Endothelial cell of umbilical vein (primary cell): ENCODE measurements around the gene SFT2D2. TPM values are rescaled to one million over a fixed set of nuclear protein-coding genes. Genes with fewer than 3 reads are reported as not detected.

ENCODE experiments used
- BruUV-seq: library from RNA; stranded (reverse); fragments of 400-500 nt; replicated peaks from 2 replicates; lab custom pipeline; 2021; lab: Mats Ljungman, UMichigan
- CTCF ChIA-PET: fragments of 300-600, 350-600 bp; sonication (Branson Sonifier 250); formaldehyde crosslinking; loops from one replicate; lab custom pipeline; 2021; ENCODE audit warnings: antibody characterized with exemption, inconsistent platforms; lab: Charles Lee
- POLR2A ChIA-PET: fragments of 300-600, 350-600 bp; sonication (Branson Sonifier 250); formaldehyde crosslinking; loops from one replicate; lab custom pipeline; 2021; ENCODE audit warnings: antibody characterized with exemption, inconsistent platforms; lab: Charles Lee
- DNase-seq: peaks from one replicate; pipeline ENCODE4 v3.0.0-alpha.2; 2011; ENCODE audit warnings: low read depth, low spot score
- FAIRE-seq: peaks from 2 replicates; lab custom pipeline; 2011; peaks lifted over from hg19 to GRCh38; lab: Jason Lieb, UNC
- H2AFZ ChIP-seq: 2 replicates; pipeline ENCODE4 v1.6.0; 2012; ENCODE audit warnings: low read depth, low read length, control low read depth, inconsistent platforms
- H3K27ac ChIP-seq: 2 replicates; pipeline ENCODE4 v1.5.1; 2011; ENCODE audit warnings: low read depth, mild to moderate bottlenecking, control low read depth, low read length, moderate library complexity; ENCODE audit not compliant: insufficient read depth
- H3K27me3 ChIP-seq, 2 experiments: 2 replicates each; pipeline versions ENCODE4 v1.6.0 to v1.6.1; 2011; ENCODE audit warnings: low read length in 2 of 2, mixed read lengths in 1 of 2; ENCODE audit not compliant: control insufficient read depth in 2 of 2, insufficient read depth in 2 of 2
- H3K36me3 ChIP-seq, 2 experiments: 2 replicates in 1 of 2; 3 replicates in 1 of 2; pipeline ENCODE4 v1.5.1; 2011; ENCODE audit warnings: low read length in 2 of 2, mild to moderate bottlenecking in 1 of 2, moderate library complexity in 1 of 2; ENCODE audit not compliant: control insufficient read depth in 2 of 2, insufficient read depth in 2 of 2; ENCODE audit errors: extremely low read depth in 1 of 2
- H3K4me1 ChIP-seq: 3 replicates; pipeline ENCODE4 v1.5.1; 2011; ENCODE audit warnings: mild to moderate bottlenecking, low read length; ENCODE audit not compliant: control insufficient read depth, insufficient read depth; ENCODE audit errors: extremely low read depth
- H3K4me2 ChIP-seq: 2 replicates; pipeline ENCODE4 v1.6.1; 2011; ENCODE audit warnings: low read length, control low read depth, mixed read lengths; ENCODE audit not compliant: insufficient read depth
- H3K4me3 ChIP-seq, 3 experiments: fragments of 200-600 bp in 1 of 3; sonication (generic), shearing (Covaris generic) in 1 of 3; replicated peaks in 1 of 3; 2 replicates each; pipeline ENCODE4 v1.5.1; 2011 to 2016; ENCODE audit warnings: control low read depth in 3 of 3, low read length in 3 of 3, mild to moderate bottlenecking in 2 of 3, inconsistent platforms in 1 of 3, low read depth in 1 of 3, moderate library complexity in 1 of 3; ENCODE audit not compliant: insufficient read depth in 1 of 3
- H3K79me2 ChIP-seq: 2 replicates; pipeline ENCODE4 v1.6.0; 2012; ENCODE audit warnings: low read length, inconsistent platforms; ENCODE audit not compliant: control insufficient read depth, insufficient read depth
- H3K9ac ChIP-seq: replicated peaks from 2 replicates; pipeline ENCODE3; 2011; ENCODE audit warnings: low read length, control low read depth; ENCODE audit not compliant: insufficient read depth; ENCODE audit errors: extremely low read depth
- H3K9me1 ChIP-seq: replicated peaks from 3 replicates; pipeline ENCODE4 v1.6.0; 2011; ENCODE audit warnings: mild to moderate bottlenecking, low read length; ENCODE audit not compliant: control insufficient read depth, insufficient read depth; ENCODE audit errors: extremely low read depth
- H3K9me3 ChIP-seq: replicated peaks from 2 replicates; pipeline ENCODE4 v1.5.1; 2012; ENCODE audit warnings: low read length, inconsistent platforms; ENCODE audit not compliant: control insufficient read depth, insufficient read depth
- H4K20me1 ChIP-seq: replicated peaks from 2 replicates; pipeline ENCODE3; 2011; ENCODE audit warnings: mild to moderate bottlenecking, low read length; ENCODE audit not compliant: control insufficient read depth, insufficient read depth; ENCODE audit errors: extremely low read depth
- EZH2 ChIP-seq: IDR thresholded peaks from 2 replicates; pipeline ENCODE4 v1.6.1; 2012; ENCODE audit warnings: borderline replicate concordance, low read depth, mild to moderate bottlenecking, moderate library complexity, low read length, inconsistent platforms; ENCODE audit not compliant: severe bottlenecking
- FOS ChIP-seq: IDR thresholded peaks from 2 replicates; pipeline ENCODE4 v1.6.1; 2011; ENCODE audit warnings: mild to moderate bottlenecking, low read length, moderate library complexity, borderline replicate concordance; ENCODE audit not compliant: insufficient read depth
- GATA2 ChIP-seq: IDR thresholded peaks from 2 replicates; pipeline ENCODE4 v1.7.0; 2011; ENCODE audit warnings: low read depth, mild to moderate bottlenecking, moderate library complexity, mixed read lengths, low read length; ENCODE audit not compliant: insufficient read length, insufficient read depth
- JUN ChIP-seq: IDR thresholded peaks from 2 replicates; pipeline ENCODE4 v1.6.1; 2011; ENCODE audit warnings: borderline replicate concordance, low read depth; ENCODE audit not compliant: insufficient read length, insufficient read depth
- MYC ChIP-seq: IDR thresholded peaks from one replicate; pipeline ENCODE4 v1.6.1; 2011; ENCODE audit warnings: mild to moderate bottlenecking, low read depth, low read length
- POLR2A ChIP-seq: IDR thresholded peaks from 2 replicates; pipeline ENCODE4 v1.6.1; 2012; ENCODE audit warnings: low read depth, mild to moderate bottlenecking, control low read depth, low read length
- POLR2AphosphoS5 ChIP-seq: IDR thresholded peaks from 2 replicates; pipeline ENCODE4 v1.6.1; 2012; ENCODE audit warnings: low read depth, mild to moderate bottlenecking, control low read depth, low read length, moderate library complexity; ENCODE audit not compliant: insufficient read depth
- dilution Hi-C: fragments of 300-500 bp; cut with MboI; formaldehyde crosslinking; loops from one replicate; pipeline ENCODE4 v1.15.0; 2019; ENCODE audit warnings: low sequenced_read_pairs; ENCODE audit not compliant: extremely low pct_ligation_motif_present
- intact Hi-C: fragments of 100-400 bp; cut with micrococcal nuclease; formaldehyde crosslinking; loops from one replicate; pipeline ENCODE4 v1.10.0; 2022
- polyA plus RNA-seq, 4 experiments: library from polyadenylated mRNA; depleted of rRNA in 3 of 4; stranded (reverse) in 3 of 4; unstranded in 1 of 4; fragments of >200 nt; gene quantifications; 2 replicates each; pipeline versions ENCODE4 v1.2.1 to v1.2.3, GENCODE V29; 2011 to 2012; ENCODE audit warnings: missing spikeins in 1 of 4
- total RNA-seq: library from RNA; stranded (reverse); gene quantifications from 2 replicates; pipeline ENCODE4 v1.2.3, GENCODE V29; 2021
- TF ChIP-seq, protein P1 (sequence below): IDR thresholded peaks from 2 replicates; pipeline ENCODE4 v1.6.1; 2011; ENCODE audit not compliant: insufficient read depth, insufficient read length
- TF ChIP-seq, protein P2 (sequence below), 2 donors: IDR thresholded peaks; 1 replicate in 1 of 2; 2 replicates in 1 of 2; pipeline ENCODE4 v1.5.1; 2011; ENCODE audit warnings: low read length in 2 of 2, mild to moderate bottlenecking in 2 of 2, moderate library complexity in 2 of 2, control low read depth in 1 of 2, inconsistent platforms in 1 of 2, low read depth in 1 of 2; ENCODE audit not compliant: insufficient read depth in 1 of 2; ENCODE audit errors: extremely low read depth in 1 of 2

The SFT2D2 gene
- total and polyA plus RNA-seq, 2 donors (not counting 3 experiments of a cell fraction or from before 2014, with no cell fraction given) = 16.7 to 68.1 TPM

DNA sequence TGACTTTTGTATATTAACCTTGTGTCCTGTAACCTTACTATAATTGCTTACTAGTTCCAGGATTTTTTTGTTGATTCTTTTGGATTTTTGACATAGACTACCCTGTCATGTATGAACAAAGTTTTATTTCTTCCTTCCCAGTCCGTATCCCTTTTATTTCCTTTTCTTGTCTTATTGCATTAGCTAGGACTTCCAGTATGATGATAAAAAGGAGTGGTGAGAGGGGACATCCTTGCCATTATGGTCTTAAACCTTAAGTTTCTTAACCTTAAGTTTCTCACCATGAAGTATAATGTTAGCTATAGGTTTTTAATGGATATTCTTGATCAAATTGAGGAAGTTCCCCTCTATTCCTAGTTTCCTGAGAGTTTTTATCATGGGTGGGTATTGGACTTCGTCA is 30.4 kb downstream of the SFT2D2 start:
- POLR2A ChIA-PET = no interaction called here
- Histone ChIP-seq H3K9me3 (no peaks in the 10 kb centered on the region), H3K27me3 (no peaks in the 10 kb centered on the region), H3K4me3 (no peak overlapping the region), H3K27ac (no peak overlapping the region), H3K4me1 (peaks cover 12% of the 10 kb centered on the region), H3K4me2 (no peak overlapping the region), H4K20me1 (no peaks in the 10 kb centered on the region), H3K36me3 (peaks cover 0 to 5% of the 10 kb centered on the region in 2 experiments), H3K9me1 (no peaks in the 10 kb centered on the region), H3K9ac (no peak overlapping the region), H2AFZ (no peak overlapping the region), H3K79me2 (peaks cover 10% of the 10 kb centered on the region)
- dilution Hi-C loops (no loop called here), intact Hi-C loops (no loop called here)
- CTCF ChIA-PET = interaction anchor here (1.5 kb wide), 1 partner anchor 10 kb away, joined by 4 read pairs; no protein-coding TSS in a partner anchor
- no TSS peak for BruUV-seq
- DNase-seq (no peak), FAIRE-seq (no peak)
- no peak for TF ChIP-seq EZH2
- TF ChIP-seq, protein P1, sequence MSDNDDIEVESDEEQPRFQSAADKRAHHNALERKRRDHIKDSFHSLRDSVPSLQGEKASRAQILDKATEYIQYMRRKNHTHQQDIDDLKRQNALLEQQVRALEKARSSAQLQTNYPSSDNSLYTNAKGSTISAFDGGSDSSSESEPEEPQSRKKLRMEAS = no peak
- no peak for TF ChIP-seq JUN
- no peak for TF ChIP-seq MYC
- no peak for TF ChIP-seq GATA2
- TF ChIP-seq POLR2AphosphoS5 = no peak
- TF ChIP-seq, protein P2, sequence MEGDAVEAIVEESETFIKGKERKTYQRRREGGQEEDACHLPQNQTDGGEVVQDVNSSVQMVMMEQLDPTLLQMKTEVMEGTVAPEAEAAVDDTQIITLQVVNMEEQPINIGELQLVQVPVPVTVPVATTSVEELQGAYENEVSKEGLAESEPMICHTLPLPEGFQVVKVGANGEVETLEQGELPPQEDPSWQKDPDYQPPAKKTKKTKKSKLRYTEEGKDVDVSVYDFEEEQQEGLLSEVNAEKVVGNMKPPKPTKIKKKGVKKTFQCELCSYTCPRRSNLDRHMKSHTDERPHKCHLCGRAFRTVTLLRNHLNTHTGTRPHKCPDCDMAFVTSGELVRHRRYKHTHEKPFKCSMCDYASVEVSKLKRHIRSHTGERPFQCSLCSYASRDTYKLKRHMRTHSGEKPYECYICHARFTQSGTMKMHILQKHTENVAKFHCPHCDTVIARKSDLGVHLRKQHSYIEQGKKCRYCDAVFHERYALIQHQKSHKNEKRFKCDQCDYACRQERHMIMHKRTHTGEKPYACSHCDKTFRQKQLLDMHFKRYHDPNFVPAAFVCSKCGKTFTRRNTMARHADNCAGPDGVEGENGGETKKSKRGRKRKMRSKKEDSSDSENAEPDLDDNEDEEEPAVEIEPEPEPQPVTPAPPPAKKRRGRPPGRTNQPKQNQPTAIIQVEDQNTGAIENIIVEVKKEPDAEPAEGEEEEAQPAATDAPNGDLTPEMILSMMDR (IDR thresholded peaks at IDR 0.05; ENCODE audit: extremely low read depth in 1 of 2, insufficient read depth in 1 of 2, low read depth in 1 of 2, low read length in 2 of 2) = no peak
- no peak for TF ChIP-seq FOS
- TF ChIP-seq POLR2A = no peak
